Gastroesophageal sphincter (tissue), 3 donors: ENCODE measurements around the gene SLC43A2.

Experiments
- POLR2A ChIP-seq, 2 donors: fragments of 450-650 bp; IDR thresholded peaks; one replicate each; pipeline ENCODE4 v1.6.1; 2017; ENCODE audit warnings: antibody characterized with exemption in 2 of 2, mild to moderate bottlenecking in 2 of 2, moderate library complexity in 1 of 2
- POLR2AphosphoS5 ChIP-seq: sonication (generic); formaldehyde crosslinking; IDR thresholded peaks from one replicate; pipeline ENCODE4 v1.6.1; 2017; ENCODE audit warnings: antibody characterized with exemption
- TF ChIP-seq, protein P1 (sequence below), 4 experiments: fragments of 200-600 bp in 2 of 4; fragments of 450-650 bp in 2 of 4; sonication (generic) in 1 of 4; IDR thresholded peaks; one replicate each; pipeline ENCODE4 v1.5.1; 2017 to 2019; ENCODE audit warnings: antibody characterized with exemption in 4 of 4, mild to moderate bottlenecking in 2 of 4, moderate library complexity in 2 of 4

DNA sequence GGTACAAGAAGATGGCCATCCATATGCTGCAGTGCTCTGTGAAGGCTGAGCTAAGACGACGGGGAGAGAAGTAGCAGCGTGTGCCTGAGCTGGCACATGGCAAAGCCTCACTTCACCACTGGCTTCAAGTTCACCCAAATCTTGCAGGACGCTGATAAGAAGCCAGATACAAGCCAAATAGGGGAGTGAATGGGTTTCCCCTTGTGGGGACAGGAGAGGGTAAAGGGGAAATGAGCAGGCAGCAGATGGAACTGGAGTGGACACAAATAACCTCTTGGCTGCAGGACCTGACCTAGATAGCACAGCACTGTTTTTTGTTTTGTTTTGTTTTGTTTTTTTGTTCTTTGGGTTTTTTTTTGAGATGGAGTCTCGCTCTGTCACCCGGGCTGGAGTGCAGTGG, 45.1 kb downstream of the SLC43A2 start:
- TF ChIP-seq, protein P1, sequence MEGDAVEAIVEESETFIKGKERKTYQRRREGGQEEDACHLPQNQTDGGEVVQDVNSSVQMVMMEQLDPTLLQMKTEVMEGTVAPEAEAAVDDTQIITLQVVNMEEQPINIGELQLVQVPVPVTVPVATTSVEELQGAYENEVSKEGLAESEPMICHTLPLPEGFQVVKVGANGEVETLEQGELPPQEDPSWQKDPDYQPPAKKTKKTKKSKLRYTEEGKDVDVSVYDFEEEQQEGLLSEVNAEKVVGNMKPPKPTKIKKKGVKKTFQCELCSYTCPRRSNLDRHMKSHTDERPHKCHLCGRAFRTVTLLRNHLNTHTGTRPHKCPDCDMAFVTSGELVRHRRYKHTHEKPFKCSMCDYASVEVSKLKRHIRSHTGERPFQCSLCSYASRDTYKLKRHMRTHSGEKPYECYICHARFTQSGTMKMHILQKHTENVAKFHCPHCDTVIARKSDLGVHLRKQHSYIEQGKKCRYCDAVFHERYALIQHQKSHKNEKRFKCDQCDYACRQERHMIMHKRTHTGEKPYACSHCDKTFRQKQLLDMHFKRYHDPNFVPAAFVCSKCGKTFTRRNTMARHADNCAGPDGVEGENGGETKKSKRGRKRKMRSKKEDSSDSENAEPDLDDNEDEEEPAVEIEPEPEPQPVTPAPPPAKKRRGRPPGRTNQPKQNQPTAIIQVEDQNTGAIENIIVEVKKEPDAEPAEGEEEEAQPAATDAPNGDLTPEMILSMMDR (IDR thresholded peaks at IDR 0.05): no peak
- TF ChIP-seq POLR2AphosphoS5 (no peak), POLR2A (IDR thresholded peaks at IDR 0.05) (no peak)
